HL-60 (cell line): ENCODE measurements around the gene COG2.
"Not testable (repeated sequence)": the region's sequence is repeated elsewhere in the genome, so short reads cannot be mapped to it uniquely, and the experiment has no call there.

Source experiments
- DNase-seq, 2 experiments: peaks; one replicate each; pipeline ENCODE4 v3.0.0-alpha.2; 2010 to 2020; ENCODE audit warnings: low read depth in 1 of 2, low spot score in 1 of 2
- H3K27ac ChIP-seq: fragments of 250-450 bp; sonication (Bioruptor Pico); replicated peaks from 2 replicates; pipeline ENCODE4 v1.5.1; 2020; ENCODE audit warnings: mild to moderate bottlenecking, moderate library complexity
- H3K27me3 ChIP-seq: fragments of 250-450 bp; sonication (Bioruptor Pico); 2 replicates; pipeline ENCODE4 v1.5.1; 2021; ENCODE audit warnings: mild to moderate bottlenecking, moderate library complexity; ENCODE audit not compliant: insufficient read depth, poor library complexity, severe bottlenecking
- H3K4me3 ChIP-seq: replicated peaks from 2 replicates; pipeline ENCODE4 v1.5.1; 2011; ENCODE audit warnings: mild to moderate bottlenecking, control low read depth, low read length; ENCODE audit not compliant: insufficient read depth
- GABPA ChIP-seq: IDR thresholded peaks from 2 replicates; pipeline ENCODE4 v1.6.1; 2012; ENCODE audit warnings: low read depth
- POLR2AphosphoS5 ChIP-seq: IDR thresholded peaks from 2 replicates; pipeline ENCODE4 v1.6.1; 2012; ENCODE audit warnings: low read depth
- SPI1 ChIP-seq: IDR thresholded peaks from 2 replicates; pipeline ENCODE4 v1.6.1; 2012; ENCODE audit warnings: low read depth, mild to moderate bottlenecking, borderline replicate concordance
- TF ChIP-seq, protein P1 (sequence below): IDR thresholded peaks from one replicate; pipeline ENCODE4 v1.5.1; 2011; ENCODE audit warnings: low read length, control low read depth, inconsistent platforms; ENCODE audit not compliant: insufficient read depth
- TF ChIP-seq, protein P2 (sequence below): IDR thresholded peaks from 2 replicates; pipeline ENCODE4 v1.6.1; 2012; ENCODE audit warnings: low read depth; ENCODE audit not compliant: insufficient replicate concordance

Gene COG2

DNA sequence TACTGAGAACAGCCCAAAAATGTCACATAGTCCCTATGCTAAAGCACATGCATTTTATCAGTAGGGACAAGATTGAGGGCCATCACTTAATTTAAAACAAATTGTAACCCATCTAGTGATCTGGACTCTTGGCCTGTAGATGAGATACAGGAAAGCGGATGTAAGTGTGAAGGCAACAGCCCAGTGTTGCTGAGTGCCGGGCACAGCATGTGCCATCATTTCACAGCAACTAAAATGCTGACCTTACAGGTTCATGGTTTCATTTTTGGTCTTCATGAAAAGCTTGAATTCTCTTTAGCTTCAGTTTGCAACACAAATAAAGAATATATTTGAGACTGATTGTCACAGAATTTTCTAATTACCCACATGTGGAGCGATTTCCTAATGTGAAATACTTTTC is 5.8 kb downstream of the COG2 start:
- DNase-seq: no peak
- Histone ChIP-seq H3K27ac (no peak overlapping the region), H3K27me3 (no peaks in the 10 kb centered on the region), H3K4me3 (no peak overlapping the region)
- no peak for TF ChIP-seq POLR2AphosphoS5
- TF ChIP-seq, protein P1, sequence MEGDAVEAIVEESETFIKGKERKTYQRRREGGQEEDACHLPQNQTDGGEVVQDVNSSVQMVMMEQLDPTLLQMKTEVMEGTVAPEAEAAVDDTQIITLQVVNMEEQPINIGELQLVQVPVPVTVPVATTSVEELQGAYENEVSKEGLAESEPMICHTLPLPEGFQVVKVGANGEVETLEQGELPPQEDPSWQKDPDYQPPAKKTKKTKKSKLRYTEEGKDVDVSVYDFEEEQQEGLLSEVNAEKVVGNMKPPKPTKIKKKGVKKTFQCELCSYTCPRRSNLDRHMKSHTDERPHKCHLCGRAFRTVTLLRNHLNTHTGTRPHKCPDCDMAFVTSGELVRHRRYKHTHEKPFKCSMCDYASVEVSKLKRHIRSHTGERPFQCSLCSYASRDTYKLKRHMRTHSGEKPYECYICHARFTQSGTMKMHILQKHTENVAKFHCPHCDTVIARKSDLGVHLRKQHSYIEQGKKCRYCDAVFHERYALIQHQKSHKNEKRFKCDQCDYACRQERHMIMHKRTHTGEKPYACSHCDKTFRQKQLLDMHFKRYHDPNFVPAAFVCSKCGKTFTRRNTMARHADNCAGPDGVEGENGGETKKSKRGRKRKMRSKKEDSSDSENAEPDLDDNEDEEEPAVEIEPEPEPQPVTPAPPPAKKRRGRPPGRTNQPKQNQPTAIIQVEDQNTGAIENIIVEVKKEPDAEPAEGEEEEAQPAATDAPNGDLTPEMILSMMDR: no peak
- no peak for TF ChIP-seq SPI1
- TF ChIP-seq GABPA: no peak
- TF ChIP-seq, protein P2, sequence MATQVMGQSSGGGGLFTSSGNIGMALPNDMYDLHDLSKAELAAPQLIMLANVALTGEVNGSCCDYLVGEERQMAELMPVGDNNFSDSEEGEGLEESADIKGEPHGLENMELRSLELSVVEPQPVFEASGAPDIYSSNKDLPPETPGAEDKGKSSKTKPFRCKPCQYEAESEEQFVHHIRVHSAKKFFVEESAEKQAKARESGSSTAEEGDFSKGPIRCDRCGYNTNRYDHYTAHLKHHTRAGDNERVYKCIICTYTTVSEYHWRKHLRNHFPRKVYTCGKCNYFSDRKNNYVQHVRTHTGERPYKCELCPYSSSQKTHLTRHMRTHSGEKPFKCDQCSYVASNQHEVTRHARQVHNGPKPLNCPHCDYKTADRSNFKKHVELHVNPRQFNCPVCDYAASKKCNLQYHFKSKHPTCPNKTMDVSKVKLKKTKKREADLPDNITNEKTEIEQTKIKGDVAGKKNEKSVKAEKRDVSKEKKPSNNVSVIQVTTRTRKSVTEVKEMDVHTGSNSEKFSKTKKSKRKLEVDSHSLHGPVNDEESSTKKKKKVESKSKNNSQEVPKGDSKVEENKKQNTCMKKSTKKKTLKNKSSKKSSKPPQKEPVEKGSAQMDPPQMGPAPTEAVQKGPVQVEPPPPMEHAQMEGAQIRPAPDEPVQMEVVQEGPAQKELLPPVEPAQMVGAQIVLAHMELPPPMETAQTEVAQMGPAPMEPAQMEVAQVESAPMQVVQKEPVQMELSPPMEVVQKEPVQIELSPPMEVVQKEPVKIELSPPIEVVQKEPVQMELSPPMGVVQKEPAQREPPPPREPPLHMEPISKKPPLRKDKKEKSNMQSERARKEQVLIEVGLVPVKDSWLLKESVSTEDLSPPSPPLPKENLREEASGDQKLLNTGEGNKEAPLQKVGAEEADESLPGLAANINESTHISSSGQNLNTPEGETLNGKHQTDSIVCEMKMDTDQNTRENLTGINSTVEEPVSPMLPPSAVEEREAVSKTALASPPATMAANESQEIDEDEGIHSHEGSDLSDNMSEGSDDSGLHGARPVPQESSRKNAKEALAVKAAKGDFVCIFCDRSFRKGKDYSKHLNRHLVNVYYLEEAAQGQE: no peak

DNA sequence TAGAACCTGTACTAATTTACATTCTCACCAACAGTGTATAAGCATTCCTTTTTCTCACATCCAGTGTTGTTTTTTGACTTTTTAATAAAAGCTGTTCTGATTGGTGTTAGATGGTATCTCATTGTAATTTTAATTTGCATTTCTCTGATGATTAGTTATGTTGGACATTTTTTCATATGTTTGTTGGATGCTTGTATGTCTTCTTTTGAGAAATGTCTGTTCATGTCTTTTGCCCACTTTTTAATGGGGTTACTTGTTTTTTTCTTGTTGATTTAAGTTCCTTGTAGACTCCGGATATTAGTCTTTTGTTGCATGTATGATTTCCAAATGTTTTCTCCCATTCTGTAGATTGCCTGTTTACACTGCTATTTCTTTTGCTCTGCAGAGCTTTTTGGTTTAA is 8.0 kb downstream of the COG2 start:
- no peak for TF ChIP-seq SPI1
- TF ChIP-seq GABPA: no peak
- TF ChIP-seq POLR2AphosphoS5: no peak
- TF ChIP-seq, protein P1: no peak
- TF ChIP-seq, protein P2: no peak
- no peak for DNase-seq
- Histone ChIP-seq H3K4me3 (no peak overlapping the region), H3K27me3 (no peaks in the 10 kb centered on the region), H3K27ac (no peak overlapping the region)

DNA sequence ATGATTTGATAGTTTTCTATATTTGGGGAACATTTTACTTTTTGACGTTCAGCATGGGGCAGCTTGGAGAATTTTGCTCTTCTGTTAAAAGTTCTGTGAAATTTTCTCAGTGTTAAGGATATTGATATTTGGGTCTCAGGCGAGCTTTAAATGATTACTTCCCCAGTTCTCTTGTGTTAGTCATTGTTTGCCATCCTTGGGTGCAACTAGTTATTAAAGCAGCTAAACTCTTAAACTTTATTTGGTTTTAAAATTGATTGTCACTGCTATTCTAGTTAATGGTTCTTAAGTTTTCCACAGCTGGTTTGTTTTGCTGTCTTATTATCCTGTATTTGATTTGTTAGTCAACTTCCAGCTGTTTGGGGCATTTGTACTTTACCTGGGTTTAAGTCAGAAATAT is 9.0 kb downstream of the COG2 start:
- H3K4me3 ChIP-seq: no peak overlapping the region
- no peak for TF ChIP-seq SPI1
- no peak overlapping the region for H3K27ac ChIP-seq
- no peaks in the 10 kb centered on the region for H3K27me3 ChIP-seq
- DNase-seq: no peak

DNA sequence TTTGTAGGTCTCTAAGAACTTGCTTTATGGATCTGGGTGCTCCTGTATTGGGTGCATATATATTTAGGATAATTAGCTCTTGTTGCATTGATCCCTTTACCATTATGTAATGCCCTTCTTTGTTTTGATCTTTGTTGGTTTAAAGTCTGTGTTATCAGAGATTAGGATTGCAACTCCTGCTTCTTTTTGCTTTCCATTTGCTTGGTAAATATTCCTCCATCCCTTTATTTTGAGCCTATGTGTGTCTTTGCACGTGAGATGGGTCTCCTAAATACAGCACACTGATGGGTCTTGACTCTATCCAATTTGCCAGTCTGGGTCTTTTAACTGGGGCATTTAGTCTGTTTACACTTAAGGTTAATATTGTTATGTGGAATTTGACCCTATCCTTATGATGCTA is 14.4 kb downstream of the COG2 start:
- DNase-seq, H3K27me3 ChIP-seq, H3K27ac ChIP-seq, H3K4me3 ChIP-seq: not testable (repeated sequence)

DNA sequence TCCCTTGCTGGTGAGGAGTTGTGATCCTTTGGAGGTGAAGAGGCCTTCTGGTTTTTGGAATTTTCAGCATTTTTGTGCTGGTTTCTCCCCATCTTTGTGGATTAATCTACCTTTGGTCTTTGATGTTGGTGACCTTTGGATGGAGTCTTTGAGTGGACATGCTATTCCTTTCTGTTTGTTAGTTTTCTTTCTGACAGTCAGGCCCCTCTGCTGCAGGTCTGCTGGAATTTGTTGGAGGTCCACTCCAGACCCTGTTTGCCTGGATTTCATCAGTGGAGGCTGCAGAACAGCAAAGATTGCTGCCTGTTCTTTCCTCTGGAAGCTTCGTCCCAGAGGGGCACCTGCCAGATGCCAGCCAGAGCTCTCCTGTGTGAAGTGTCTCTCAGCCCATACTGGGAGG is 15.8 kb downstream of the COG2 start:
- not testable (repeated sequence) for H3K27me3 ChIP-seq, DNase-seq, H3K27ac ChIP-seq, H3K4me3 ChIP-seq
